Gastrocnemius medialis (tissue), 4 donors: ENCODE measurements around the gene PSRC1.

ENCODE experiments used
- POLR2A ChIP-seq, 2 donors: fragments of 450-650 bp; IDR thresholded peaks; one replicate each; pipeline ENCODE4 v1.6.1; 2017; ENCODE audit warnings: antibody characterized with exemption in 2 of 2, mild to moderate bottlenecking in 2 of 2, moderate library complexity in 2 of 2
- TF ChIP-seq, protein P1 (sequence below), 5 experiments: fragments of 450-650 bp in 3 of 5; fragments of 200-600 bp in 2 of 5; sonication (generic) in 2 of 5; IDR thresholded peaks in 4 of 5; conservative IDR thresholded peaks in 1 of 5; 1 replicate in 4 of 5; 2 replicates in 1 of 5; pipeline ENCODE4 v1.5.1; 2016 to 2019; ENCODE audit warnings: antibody characterized with exemption in 5 of 5, mild to moderate bottlenecking in 3 of 5, moderate library complexity in 3 of 5

DNA sequence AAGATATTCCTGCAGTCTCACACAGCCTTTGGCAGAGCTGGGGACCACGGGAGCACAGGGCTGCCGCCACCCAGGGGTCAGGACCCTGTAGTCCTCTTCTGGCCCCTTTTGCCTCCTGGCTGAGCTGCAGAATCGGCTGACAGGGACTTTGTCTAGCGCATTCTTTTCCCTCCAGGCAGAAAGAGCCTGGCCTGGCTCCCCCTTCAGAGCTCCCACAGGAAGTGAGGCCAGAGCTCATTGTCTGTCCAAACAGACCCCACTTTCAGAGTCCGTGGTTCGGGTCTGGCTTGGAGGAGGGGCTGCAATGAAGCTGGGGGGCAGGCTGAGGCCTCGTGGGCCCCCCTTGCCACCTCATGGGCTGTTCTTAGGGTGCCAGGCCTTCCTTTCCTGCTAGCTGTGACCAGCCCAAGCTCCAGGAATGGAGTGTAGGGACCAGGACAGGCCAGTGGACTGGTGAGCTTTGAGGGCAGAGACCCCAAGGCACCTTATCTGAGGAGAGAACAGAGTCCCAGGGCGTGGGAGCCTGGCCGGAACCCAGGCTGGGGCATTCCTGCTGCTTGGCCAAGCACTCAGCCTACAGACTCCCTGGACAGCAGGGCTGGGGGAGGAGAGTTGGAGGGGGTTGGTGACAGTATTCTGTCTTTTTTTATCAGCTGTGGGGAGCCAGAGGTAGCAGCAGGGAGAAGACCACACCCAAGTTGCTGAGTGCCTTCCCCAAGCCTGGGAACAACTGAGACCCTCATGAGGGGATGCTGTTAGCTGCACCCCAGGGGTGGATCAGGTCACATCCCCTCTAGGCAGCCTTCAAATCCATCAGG, 28.9 kb downstream of the PSRC1 start:
- TF ChIP-seq, protein P1, sequence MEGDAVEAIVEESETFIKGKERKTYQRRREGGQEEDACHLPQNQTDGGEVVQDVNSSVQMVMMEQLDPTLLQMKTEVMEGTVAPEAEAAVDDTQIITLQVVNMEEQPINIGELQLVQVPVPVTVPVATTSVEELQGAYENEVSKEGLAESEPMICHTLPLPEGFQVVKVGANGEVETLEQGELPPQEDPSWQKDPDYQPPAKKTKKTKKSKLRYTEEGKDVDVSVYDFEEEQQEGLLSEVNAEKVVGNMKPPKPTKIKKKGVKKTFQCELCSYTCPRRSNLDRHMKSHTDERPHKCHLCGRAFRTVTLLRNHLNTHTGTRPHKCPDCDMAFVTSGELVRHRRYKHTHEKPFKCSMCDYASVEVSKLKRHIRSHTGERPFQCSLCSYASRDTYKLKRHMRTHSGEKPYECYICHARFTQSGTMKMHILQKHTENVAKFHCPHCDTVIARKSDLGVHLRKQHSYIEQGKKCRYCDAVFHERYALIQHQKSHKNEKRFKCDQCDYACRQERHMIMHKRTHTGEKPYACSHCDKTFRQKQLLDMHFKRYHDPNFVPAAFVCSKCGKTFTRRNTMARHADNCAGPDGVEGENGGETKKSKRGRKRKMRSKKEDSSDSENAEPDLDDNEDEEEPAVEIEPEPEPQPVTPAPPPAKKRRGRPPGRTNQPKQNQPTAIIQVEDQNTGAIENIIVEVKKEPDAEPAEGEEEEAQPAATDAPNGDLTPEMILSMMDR (IDR thresholded peaks at IDR 0.05 in 4 of 5, conservative IDR thresholded peaks at IDR 0.05 in 1 of 5): no peak
- TF ChIP-seq POLR2A (IDR thresholded peaks at IDR 0.05): no peak
